K562 (cell line): Measurements from ENCODE around the gene BMAL1. TPM values are rescaled to one million over a fixed set of nuclear protein-coding genes. Genes with fewer than 3 reads are reported as not detected.

Experiments
- ATAC-seq: fragments of 200-7000 bp; cut with Tn5 transposase; 3 replicates; pipeline ENCODE4 v1.9.1; 2020; ENCODE audit warnings: moderate library complexity
- BruUV-seq: library from RNA; stranded (reverse); fragments of 400-500 nt; replicated peaks from 2 replicates; lab custom pipeline; 2021; lab: Mats Ljungman, UMichigan
- CTCF ChIA-PET: fragments of 300-600 bp; formaldehyde crosslinking; extraction: SDS; loops from one replicate; lab custom pipeline; 2021; ENCODE audit warnings: low intra/inter-chr PET ratio; lab: Yijun Ruan, JAX
- POLR2A ChIA-PET: fragments of 300-600, 350-650 bp; sonication (Branson Sonifier 250); formaldehyde crosslinking; extraction: SDS; loops from one replicate; lab custom pipeline; 2021; ENCODE audit warnings: antibody characterized with exemption, inconsistent platforms; lab: Yijun Ruan, JAX
- DNase-seq, 4 experiments: peaks; one replicate each; pipeline versions ENCODE4 v3.0.0 to v3.0.0-alpha.2; 2011 to 2018; ENCODE audit warnings: low spot score in 3 of 4, mixed read lengths in 3 of 4; ENCODE audit errors: extremely low read depth in 1 of 4
- FAIRE-seq: peaks from 2 replicates; lab custom pipeline; 2011; peaks lifted over from hg19 to GRCh38; lab: Jason Lieb, UNC
- H2AFZ ChIP-seq: 2 replicates; pipeline ENCODE4 v1.6.0; 2011; ENCODE audit warnings: low read depth, low read length, control low read depth, inconsistent platforms
- H3K27ac ChIP-seq: fragments of 200-600 bp; 3 replicates; pipeline ENCODE4 v1.8.0; 2011; ENCODE audit warnings: low read depth, mild to moderate bottlenecking, control low read depth, inconsistent platforms, low read length, moderate library complexity, mixed read lengths; ENCODE audit errors: extremely low read depth
- H3K27me3 ChIP-seq, 2 experiments: fragments of 300-600 bp in 1 of 2; 2 replicates in 1 of 2; 3 replicates in 1 of 2; pipeline versions ENCODE4 v1.6.0 to v1.8.0; 2011; ENCODE audit warnings: inconsistent platforms in 2 of 2, low read length in 2 of 2, mild to moderate bottlenecking in 1 of 2, mixed read lengths in 1 of 2, moderate library complexity in 1 of 2; ENCODE audit not compliant: control insufficient read depth in 2 of 2, insufficient read depth in 2 of 2
- H3K36me3 ChIP-seq: fragments of 300-600 bp; 3 replicates; pipeline ENCODE4 v1.8.0; 2011; ENCODE audit warnings: mild to moderate bottlenecking, low read length, inconsistent platforms; ENCODE audit not compliant: control insufficient read depth, insufficient read depth
- H3K4me1 ChIP-seq, 2 experiments: fragments of 200-600 bp in 1 of 2; replicated peaks in 1 of 2; 2 replicates in 1 of 2; 3 replicates in 1 of 2; pipeline versions ENCODE4 v1.5.1 to v1.8.0; 2011; ENCODE audit warnings: inconsistent platforms in 2 of 2, low read length in 2 of 2, mild to moderate bottlenecking in 1 of 2, mixed read lengths in 1 of 2, moderate library complexity in 1 of 2; ENCODE audit not compliant: control insufficient read depth in 2 of 2, insufficient read depth in 2 of 2
- H3K4me2 ChIP-seq: 2 replicates; pipeline ENCODE4 v1.6.1; 2011; ENCODE audit warnings: low read length, control low read depth, inconsistent platforms, mixed read lengths; ENCODE audit not compliant: insufficient read depth
- H3K4me3 ChIP-seq: fragments of 200-600 bp; sonication (generic), shearing (Covaris generic); 2 replicates; pipeline ENCODE4 v1.5.1; 2016; ENCODE audit warnings: control low read depth, inconsistent platforms
- H3K79me2 ChIP-seq: fragments of 200-600 bp; 3 replicates; pipeline ENCODE4 v1.8.0; 2011; ENCODE audit warnings: low read length, inconsistent platforms; ENCODE audit not compliant: control insufficient read depth, insufficient read depth
- H3K9ac ChIP-seq, 2 experiments: 2 replicates each; pipeline versions ENCODE4 v1.6.0 to v1.6.1; 2011; ENCODE audit warnings: low read depth in 2 of 2, low read length in 2 of 2, control low read depth in 1 of 2, inconsistent platforms in 1 of 2, mild to moderate bottlenecking in 1 of 2, mixed read lengths in 1 of 2; ENCODE audit not compliant: insufficient read depth in 1 of 2
- H3K9me1 ChIP-seq: one replicate; pipeline ENCODE4 v1.6.0; 2011; ENCODE audit warnings: inconsistent platforms, mild to moderate bottlenecking, low read length, moderate library complexity; ENCODE audit not compliant: control insufficient read depth, insufficient read depth
- H3K9me3 ChIP-seq: replicated peaks from 2 replicates; pipeline ENCODE4 v1.5.1; 2011; ENCODE audit warnings: low read depth, low read length, inconsistent platforms; ENCODE audit not compliant: control insufficient read depth, insufficient read depth
- H4K20me1 ChIP-seq: replicated peaks from 2 replicates; pipeline ENCODE4 v1.6.1; 2011; ENCODE audit warnings: low read length, inconsistent platforms, mixed read lengths; ENCODE audit not compliant: control insufficient read depth, insufficient read depth
- FOS ChIP-seq: IDR thresholded peaks from 3 replicates; pipeline ENCODE4 v1.6.1; 2011; ENCODE audit not compliant: insufficient read length; ENCODE audit errors: extremely low read depth
- MCM5 ChIP-seq: fragments of 450-650 bp; IDR thresholded peaks from 2 replicates; pipeline ENCODE4 v1.6.1; 2016; ENCODE audit warnings: low read depth
- MEF2D ChIP-seq: conservative IDR thresholded peaks from 2 replicates; pipeline ENCODE4 v1.6.1; 2016; ENCODE audit warnings: low read depth, missing genetic modification characterization, missing compliant biosample characterization
- NR4A1 ChIP-seq, 2 experiments: fragments of 250-450 bp in 1 of 2; fragments of 450-650 bp in 1 of 2; sonication (Bioruptor Pico) in 1 of 2; IDR thresholded peaks; 2 replicates each; pipeline versions ENCODE4 v1.4.0 to v1.6.1; 2016 to 2020; ENCODE audit warnings: mild to moderate bottlenecking in 2 of 2, missing compliant biosample characterization in 1 of 2, missing genetic modification characterization in 1 of 2, moderate library complexity in 1 of 2
- POLR2AphosphoS5 ChIP-seq: IDR thresholded peaks from 2 replicates; pipeline ENCODE4 v1.6.1; 2011; ENCODE audit warnings: mild to moderate bottlenecking, low read depth, low read length, moderate library complexity; ENCODE audit not compliant: control insufficient read depth, insufficient read depth
- WGBS: fragments of 100-300 bp; shearing (Covaris generic); methylation state at CpG from one replicate; pipeline ENCODE4 v1.1.6; 2016; ENCODE audit warnings: low coverage, mixed read lengths; ENCODE audit not compliant: insufficient coverage; ENCODE audit errors: missing lambda C conversion rate; 5-methylcytosine and 5-hydroxymethylcytosine counted together
- in situ Hi-C: fragments of 300-500 bp; cut with MboI; formaldehyde crosslinking; loops from 4 replicates; pipeline ENCODE4 v1.15.0; 2018; ENCODE audit warnings: inconsistent platforms, mixed read lengths
- intact Hi-C: fragments of 100-400 bp; cut with micrococcal nuclease; formaldehyde crosslinking; loops from 2 replicates; pipeline ENCODE4 v1.14.2; 2022
- polyA plus RNA-seq, 8 experiments: library from polyadenylated mRNA; depleted of rRNA in 4 of 8; stranded (reverse) in 5 of 8; unstranded in 3 of 8; fragments of >200 nt; fragmentation: Nextera tagmentation in 2 of 8; fragmentation: Illumina TruSeq in 1 of 8; extraction: Ambion mirVana in 2 of 8; extraction: Trizol in 1 of 8; gene quantifications; 2 replicates each; pipeline versions ENCODE4 v1.2.1 to v1.2.3, GENCODE V29; 2011 to 2014; ENCODE audit warnings: inconsistent platforms in 1 of 8, missing spikeins in 1 of 8
- total RNA-seq, 7 experiments: library from RNA; depleted of rRNA in 6 of 7; stranded (reverse); fragments of >200 nt in 6 of 7; fragmentation: Illumina TruSeq in 2 of 7; extraction: Trizol in 2 of 7; gene quantifications; 2 replicates each; pipeline versions ENCODE4 v1.2.1 to v1.2.3, GENCODE V29; 2011 to 2021; ENCODE audit warnings: low replicate concordance in 1 of 7
- TF ChIP-seq, protein P1 (sequence below): IDR thresholded peaks from 2 replicates; pipeline ENCODE4 v1.6.1; 2014; ENCODE audit warnings: antibody characterized with exemption

BMAL1 gene
- total and polyA plus RNA-seq, 9 of the 15 experiments (the other 6 are each of a cell fraction or from before 2014, with no cell fraction given): 0.14 to 2.4 (median 0.64) TPM

DNA sequence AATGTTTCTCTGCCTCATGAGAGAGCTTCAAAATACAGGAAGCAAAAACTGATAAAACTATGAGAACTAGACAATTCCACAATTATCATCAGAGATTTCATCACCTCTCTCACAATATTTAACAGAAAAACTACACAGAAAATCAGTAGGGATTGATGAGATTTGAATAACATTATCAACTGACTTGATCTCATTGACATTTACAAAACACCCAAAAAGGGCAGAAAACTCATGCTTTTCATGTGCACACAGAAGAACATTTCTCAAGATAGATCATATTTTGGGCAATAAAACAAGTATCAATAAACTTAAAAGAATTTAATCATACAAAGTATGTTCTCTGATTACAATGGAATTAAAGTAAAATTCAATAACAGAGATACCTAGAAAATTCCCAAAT lies 149.8 kb downstream of the BMAL1 start:
- Histone ChIP-seq H3K36me3 (no peaks in the 10 kb centered on the region), H2AFZ (no peak overlapping the region), H3K4me3 (no peak overlapping the region), H3K9ac (no peak overlapping the region), H3K4me2 (no peak overlapping the region), H3K9me3 (no peaks in the 10 kb centered on the region), H3K27me3 (no peaks in the 10 kb centered on the region), H3K79me2 (no peaks in the 10 kb centered on the region), H3K27ac (no peak overlapping the region), H4K20me1 (no peaks in the 10 kb centered on the region), H3K4me1 (no peaks in the 10 kb centered on the region), H3K9me1 (no peaks in the 10 kb centered on the region)
- intact Hi-C loops (no loop called here), in situ Hi-C loops (no loop called here)
- DNase-seq: no peak
- no TSS peak for BruUV-seq
- ChIA-PET POLR2A (no interaction called here), CTCF (no interaction called here)
- no peak for ATAC-seq
- TF ChIP-seq NR4A1 (CRISPR knock-in tag; IDR thresholded peaks at IDR 0.05): no peak
- TF ChIP-seq NR4A1 (tag; IDR thresholded peaks at IDR 0.05): no peak
- TF ChIP-seq POLR2AphosphoS5: no peak
- no peak for TF ChIP-seq FOS
- TF ChIP-seq MEF2D (tag): no peak
- TF ChIP-seq MCM5: no peak
- no peak for FAIRE-seq

DNA sequence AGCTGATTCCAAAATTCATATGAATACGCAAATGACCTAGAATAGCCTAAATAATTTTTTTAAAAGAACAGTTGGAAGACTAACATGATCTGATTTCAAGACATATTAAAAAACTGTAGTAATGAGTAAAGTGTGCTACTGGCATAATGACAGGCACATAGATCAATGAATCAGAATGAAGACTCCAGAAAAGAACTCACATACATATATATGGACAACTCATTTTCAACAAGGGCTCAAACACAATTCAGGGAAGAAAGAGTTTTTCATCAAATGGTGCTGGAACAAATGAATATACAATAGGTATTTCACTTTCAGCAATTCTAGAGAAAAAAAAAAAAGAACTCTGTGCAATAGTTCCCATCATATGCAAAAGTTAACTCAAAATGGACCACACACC lies 151.7 kb downstream of the BMAL1 start:
- no peak for ATAC-seq
- H3K79me2 ChIP-seq: no peaks in the 10 kb centered on the region
- 100% methylated on average over 1 of the region's 1 CpG for WGBS

More for the DNA sequence above, 151.7 kb downstream of the BMAL1 start:
- intact Hi-C loops (no loop called here), in situ Hi-C loops (no loop called here)
- H3K27me3 ChIP-seq: no peaks in the 10 kb centered on the region
- no peak for FAIRE-seq
- no peaks in the 10 kb centered on the region for H3K36me3 ChIP-seq
- CTCF ChIA-PET: interaction anchor here (0.6 kb wide), 1 partner anchor 26 kb away, joined by 3 read pairs; no protein-coding TSS in a partner anchor
- no TSS peak for BruUV-seq
- H3K4me3 ChIP-seq: no peak overlapping the region
- H3K9me1 ChIP-seq: no peaks in the 10 kb centered on the region
- H4K20me1 ChIP-seq: no peaks in the 10 kb centered on the region
- H3K4me2 ChIP-seq: no peak overlapping the region
- H3K4me1 ChIP-seq: no peaks in the 10 kb centered on the region
- no peaks in the 10 kb centered on the region for H3K9me3 ChIP-seq
- TF ChIP-seq, protein P1, sequence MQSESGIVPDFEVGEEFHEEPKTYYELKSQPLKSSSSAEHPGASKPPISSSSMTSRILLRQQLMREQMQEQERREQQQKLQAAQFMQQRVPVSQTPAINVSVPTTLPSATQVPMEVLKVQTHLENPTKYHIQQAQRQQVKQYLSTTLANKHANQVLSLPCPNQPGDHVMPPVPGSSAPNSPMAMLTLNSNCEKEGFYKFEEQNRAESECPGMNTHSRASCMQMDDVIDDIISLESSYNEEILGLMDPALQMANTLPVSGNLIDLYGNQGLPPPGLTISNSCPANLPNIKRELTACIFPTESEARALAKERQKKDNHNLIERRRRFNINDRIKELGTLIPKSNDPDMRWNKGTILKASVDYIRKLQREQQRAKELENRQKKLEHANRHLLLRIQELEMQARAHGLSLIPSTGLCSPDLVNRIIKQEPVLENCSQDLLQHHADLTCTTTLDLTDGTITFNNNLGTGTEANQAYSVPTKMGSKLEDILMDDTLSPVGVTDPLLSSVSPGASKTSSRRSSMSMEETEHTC: no peak
- H3K9ac ChIP-seq: no peak overlapping the region
- POLR2A ChIA-PET: no interaction called here
- H2AFZ ChIP-seq: no peak overlapping the region
- no peak for DNase-seq
- no peak overlapping the region for H3K27ac ChIP-seq
